Peyer's patch (tissue), 4 donors: ENCODE data around the gene DAAM2. TPM values are rescaled to one million over a fixed set of nuclear protein-coding genes. Genes with fewer than 3 reads are reported as not detected.

Source experiments
- DNase-seq, 3 donors: peaks; one replicate each; pipeline ENCODE4 v3.0.0-alpha.2; 2017 to 2019
- H3K27ac ChIP-seq, 4 donors: fragments of 200-600 bp; sonication (generic); one replicate each; pipeline ENCODE4 v1.5.1; 2016 to 2019
- H3K27me3 ChIP-seq, 2 donors: fragments of 200-600 bp; sonication (generic); one replicate each; pipeline ENCODE4 v1.5.1; 2019
- H3K36me3 ChIP-seq, 3 donors: fragments of 200-600 bp; sonication (generic); one replicate each; pipeline ENCODE4 v1.5.1; 2016 to 2019
- H3K4me1 ChIP-seq, 4 donors: fragments of 200-600 bp; sonication (generic); one replicate each; pipeline ENCODE4 v1.5.1; 2016 to 2019
- H3K4me3 ChIP-seq, 4 donors: fragments of 200-600 bp; sonication (generic); 1 replicate in 3 of 4; 2 replicates in 1 of 4; pipeline ENCODE4 v1.5.1; 2016 to 2019; ENCODE audit warnings: mild to moderate bottlenecking in 1 of 4
- H3K9me3 ChIP-seq, 4 donors: fragments of 200-600 bp; sonication (generic); one replicate each; pipeline ENCODE4 v1.5.1; 2016 to 2019; ENCODE audit warnings: mild to moderate bottlenecking in 1 of 4
- POLR2A ChIP-seq, 2 donors: fragments of 450-650 bp; IDR thresholded peaks; one replicate each; pipeline ENCODE4 v1.5.1; 2017; ENCODE audit warnings: antibody characterized with exemption in 2 of 2, mild to moderate bottlenecking in 2 of 2, moderate library complexity in 2 of 2
- total RNA-seq, 4 donors: library from RNA; depleted of rRNA; stranded (reverse); fragments of >200 nt; gene quantifications; one replicate each; pipeline ENCODE4 v1.1.0, GENCODE V29; 2016
- TF ChIP-seq, protein P1 (sequence below), 6 experiments: fragments of 450-650 bp in 4 of 6; fragments of 200-600 bp in 2 of 6; sonication (generic) in 1 of 6; IDR thresholded peaks; one replicate each; pipeline ENCODE4 v1.5.1; 2017 to 2019; ENCODE audit warnings: antibody characterized with exemption in 6 of 6, mild to moderate bottlenecking in 3 of 6, moderate library complexity in 1 of 6

Gene DAAM2
- total RNA-seq, 4 donors from 2014 or later, result 8.8 to 178 (median 22.5) TPM

DNA sequence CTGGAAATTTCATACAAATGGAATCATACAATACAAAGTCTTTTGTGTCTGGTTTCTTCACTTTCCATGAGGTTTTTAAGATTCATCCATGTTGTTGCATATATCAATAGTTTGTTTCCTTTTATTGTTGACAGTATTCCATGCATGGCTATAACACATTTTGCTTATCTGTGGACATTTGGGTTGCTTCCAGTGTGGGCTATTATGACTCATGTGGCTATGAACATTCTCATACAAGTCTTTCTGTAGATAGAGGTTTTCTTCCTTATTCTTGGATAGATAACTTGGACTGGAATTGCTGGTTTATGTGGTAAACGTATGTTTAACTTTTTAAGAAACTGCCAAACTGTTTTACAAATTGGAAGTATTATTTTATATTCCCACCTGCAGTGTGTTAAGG is 36.9 kb upstream of the DAAM2 start:
- Histone ChIP-seq H3K27me3 (no peaks in the 10 kb centered on the region), H3K4me3 (no peak overlapping the region), H3K27ac (no peak overlapping the region), H3K36me3 (no peaks in the 10 kb centered on the region), H3K4me1 (no peaks in the 10 kb centered on the region), H3K9me3 (no peaks in the 10 kb centered on the region)
- no peak for DNase-seq
- TF ChIP-seq, protein P1, sequence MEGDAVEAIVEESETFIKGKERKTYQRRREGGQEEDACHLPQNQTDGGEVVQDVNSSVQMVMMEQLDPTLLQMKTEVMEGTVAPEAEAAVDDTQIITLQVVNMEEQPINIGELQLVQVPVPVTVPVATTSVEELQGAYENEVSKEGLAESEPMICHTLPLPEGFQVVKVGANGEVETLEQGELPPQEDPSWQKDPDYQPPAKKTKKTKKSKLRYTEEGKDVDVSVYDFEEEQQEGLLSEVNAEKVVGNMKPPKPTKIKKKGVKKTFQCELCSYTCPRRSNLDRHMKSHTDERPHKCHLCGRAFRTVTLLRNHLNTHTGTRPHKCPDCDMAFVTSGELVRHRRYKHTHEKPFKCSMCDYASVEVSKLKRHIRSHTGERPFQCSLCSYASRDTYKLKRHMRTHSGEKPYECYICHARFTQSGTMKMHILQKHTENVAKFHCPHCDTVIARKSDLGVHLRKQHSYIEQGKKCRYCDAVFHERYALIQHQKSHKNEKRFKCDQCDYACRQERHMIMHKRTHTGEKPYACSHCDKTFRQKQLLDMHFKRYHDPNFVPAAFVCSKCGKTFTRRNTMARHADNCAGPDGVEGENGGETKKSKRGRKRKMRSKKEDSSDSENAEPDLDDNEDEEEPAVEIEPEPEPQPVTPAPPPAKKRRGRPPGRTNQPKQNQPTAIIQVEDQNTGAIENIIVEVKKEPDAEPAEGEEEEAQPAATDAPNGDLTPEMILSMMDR (IDR thresholded peaks at IDR 0.05), result no peak
- TF ChIP-seq POLR2A (IDR thresholded peaks at IDR 0.05), result no peak

DNA sequence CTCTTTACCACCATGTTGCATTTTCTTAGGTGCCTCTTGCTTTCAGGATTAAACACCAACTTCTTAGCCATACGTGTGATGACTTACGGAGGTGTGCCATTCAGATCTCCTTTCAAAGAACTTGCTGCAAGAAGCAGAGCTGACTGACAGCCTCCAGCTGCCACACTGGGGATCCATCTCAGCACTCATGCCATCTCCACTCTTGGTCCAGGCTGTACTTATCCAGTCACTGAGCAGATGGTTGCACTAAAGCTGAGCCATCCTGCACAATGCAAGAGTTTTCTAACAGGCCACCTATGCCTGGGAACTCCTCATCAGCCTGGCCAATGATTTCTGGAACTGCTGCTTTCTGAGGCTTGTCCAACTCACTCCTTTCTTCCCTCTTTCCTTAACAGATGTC is 35.6 kb upstream of the DAAM2 start:
- Histone ChIP-seq H3K4me3 (no peak overlapping the region), H3K27ac (no peak overlapping the region), H3K4me1 (no peaks in the 10 kb centered on the region), H3K27me3 (no peaks in the 10 kb centered on the region), H3K9me3 (no peaks in the 10 kb centered on the region), H3K36me3 (no peaks in the 10 kb centered on the region)
- no peak for DNase-seq
- TF ChIP-seq, protein P1 (IDR thresholded peaks at IDR 0.05), result no peak
- no peak for TF ChIP-seq POLR2A (IDR thresholded peaks at IDR 0.05)

DNA sequence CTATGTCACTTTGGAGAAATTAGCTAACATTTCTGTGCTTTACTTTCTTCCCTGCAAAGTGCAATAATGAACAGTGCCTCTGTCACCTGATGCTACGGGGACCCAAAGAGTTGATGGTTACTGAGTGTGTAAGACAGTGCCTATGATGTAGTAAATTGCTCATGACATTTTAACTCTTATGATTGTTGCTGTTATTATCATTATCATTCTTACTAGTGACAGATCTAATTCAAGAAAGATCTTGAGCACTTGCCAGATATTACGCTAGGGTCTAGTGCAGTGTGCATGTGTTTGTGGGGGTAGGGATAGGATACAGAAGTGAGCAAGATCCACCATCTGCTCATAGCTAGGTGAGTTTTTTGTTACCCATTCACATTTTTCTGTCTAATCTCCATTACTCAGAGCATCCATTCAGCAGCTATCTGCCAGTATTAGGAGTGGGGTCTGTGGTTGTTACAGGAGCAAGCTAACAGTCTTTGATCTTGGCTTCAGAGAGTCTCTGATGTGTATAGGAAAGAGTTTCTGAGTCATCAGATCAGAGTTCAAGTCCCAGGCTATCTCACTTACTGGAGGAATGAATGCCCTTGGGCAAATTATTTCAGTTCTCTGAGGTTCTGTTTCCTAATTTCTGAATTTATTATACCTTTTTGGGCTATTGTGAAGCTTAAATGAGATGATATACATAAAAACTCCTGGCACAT is 33.1 kb upstream of the DAAM2 start:
- H3K9me3 ChIP-seq, result no peaks in the 10 kb centered on the region
- no peak for TF ChIP-seq POLR2A (IDR thresholded peaks at IDR 0.05)
- TF ChIP-seq, protein P1 (IDR thresholded peaks at IDR 0.05), result no peak
- no peaks in the 10 kb centered on the region for H3K27me3 ChIP-seq
- H3K27ac ChIP-seq, result no peak overlapping the region
- H3K4me3 ChIP-seq, result no peak overlapping the region
- no peak for DNase-seq
- H3K4me1 ChIP-seq, result no peaks in the 10 kb centered on the region
- H3K36me3 ChIP-seq, result no peaks in the 10 kb centered on the region

DNA sequence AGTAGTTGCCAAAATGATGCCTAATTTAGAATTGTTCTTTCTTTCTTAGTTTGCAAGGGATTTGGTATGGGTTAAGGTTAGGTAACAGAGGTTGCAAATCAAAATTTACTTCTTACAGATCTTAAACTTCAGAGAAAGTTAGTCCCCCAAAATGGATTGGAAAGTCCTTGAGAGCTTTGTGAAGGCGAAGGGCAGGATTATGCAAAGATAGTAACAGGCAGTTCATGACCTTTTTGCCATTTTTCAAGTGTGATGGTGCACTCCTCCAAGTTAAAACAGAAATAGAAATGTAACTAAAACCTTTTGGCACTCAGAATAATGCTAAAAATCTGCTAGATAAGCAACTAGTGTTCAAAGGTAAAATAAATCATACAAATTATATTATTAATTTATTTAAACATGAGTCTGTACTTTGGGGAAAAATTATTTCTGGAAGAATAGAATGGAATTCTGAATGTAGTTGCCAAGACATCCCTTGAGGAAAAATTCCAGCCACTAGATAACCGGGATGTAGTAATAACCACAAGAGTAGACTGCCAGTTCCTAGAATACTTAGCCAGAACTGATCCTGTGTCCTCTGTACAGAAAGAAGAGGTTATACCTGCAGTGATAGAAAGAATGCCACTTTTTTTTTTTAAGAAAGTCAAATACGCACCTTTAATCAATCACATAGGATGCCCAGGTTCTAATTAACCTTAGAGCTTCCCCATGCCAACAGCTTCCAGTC is 31.8 kb upstream of the DAAM2 start:
- TF ChIP-seq, protein P1 (IDR thresholded peaks at IDR 0.05), result no peak
- no peak for TF ChIP-seq POLR2A (IDR thresholded peaks at IDR 0.05)
- Histone ChIP-seq H3K9me3 (no peaks in the 10 kb centered on the region), H3K27me3 (no peaks in the 10 kb centered on the region), H3K4me1 (no peaks in the 10 kb centered on the region), H3K36me3 (no peaks in the 10 kb centered on the region), H3K4me3 (no peak overlapping the region), H3K27ac (no peak overlapping the region)
- DNase-seq, result no peak

DNA sequence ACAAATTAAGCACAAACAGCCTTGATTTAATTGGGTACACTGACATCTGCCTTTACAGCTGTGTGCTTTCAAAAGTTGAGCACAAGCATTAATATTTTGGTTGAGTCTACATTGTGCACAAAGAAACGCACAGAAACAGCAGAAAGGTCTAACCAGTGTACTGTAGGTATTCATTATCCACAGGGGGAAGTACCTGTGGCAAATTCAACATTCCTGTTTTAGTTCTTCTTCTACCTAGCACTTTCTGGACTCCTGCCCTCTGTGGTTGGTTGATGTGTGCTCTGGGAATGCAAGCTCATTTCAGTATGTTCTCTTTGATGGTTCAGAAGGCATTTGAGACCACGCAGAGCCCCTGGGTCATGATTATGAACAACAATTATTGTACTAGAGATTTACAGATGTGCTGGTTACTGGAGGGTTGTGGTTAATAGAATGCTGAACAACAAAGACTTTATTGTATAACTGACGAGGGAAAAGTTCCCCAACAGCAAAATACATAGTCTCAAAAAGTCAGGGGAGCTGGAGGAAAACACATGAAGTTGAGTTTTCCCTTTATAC is 26.6 kb upstream of the DAAM2 start:
- TF ChIP-seq POLR2A (IDR thresholded peaks at IDR 0.05), result no peak
- TF ChIP-seq, protein P1 (IDR thresholded peaks at IDR 0.05), result no peak
- Histone ChIP-seq H3K27ac (no peak overlapping the region), H3K4me3 (no peak overlapping the region), H3K27me3 (no peaks in the 10 kb centered on the region), H3K9me3 (no peaks in the 10 kb centered on the region), H3K4me1 (no peaks in the 10 kb centered on the region), H3K36me3 (no peaks in the 10 kb centered on the region)
- no peak for DNase-seq
